Neural cell (in vitro differentiated cells): Measurements from ENCODE around the gene NDUFAF5. TPM values are rescaled to one million over a fixed set of nuclear protein-coding genes. Genes with fewer than 3 reads are reported as not detected.

Experiments
- H2AFZ ChIP-seq: fragments of 200-600, 300-800 bp; sonication (generic), shearing (Covaris generic); 2 replicates; pipeline ENCODE4 v1.6.0; 2014; ENCODE audit warnings: low read depth, mild to moderate bottlenecking, antibody characterized with exemption, low read length, moderate library complexity
- H3F3A ChIP-seq: fragments of 200-600 bp; shearing (Covaris generic); 2 replicates; pipeline ENCODE4 v1.6.1; 2016; ENCODE audit warnings: mild to moderate bottlenecking, moderate library complexity, mixed read lengths, antibody characterized with exemption, low read length; ENCODE audit not compliant: insufficient read depth, poor library complexity, severe bottlenecking
- H3K27ac ChIP-seq: fragments of 200-600, 300-800 bp; sonication (generic), shearing (Covaris generic); 2 replicates; pipeline ENCODE4 v1.5.1; 2014; ENCODE audit warnings: mild to moderate bottlenecking, low read length, moderate library complexity
- H3K27me3 ChIP-seq: fragments of 300-800, 200-600 bp; sonication (generic), shearing (Covaris generic); 2 replicates; pipeline ENCODE4 v1.6.0; 2014; ENCODE audit warnings: mild to moderate bottlenecking, low read depth, low read length, moderate library complexity; ENCODE audit not compliant: insufficient read depth
- H3K36me3 ChIP-seq: fragments of 300-800, 200-600 bp; sonication (generic), shearing (Covaris generic); 2 replicates; pipeline ENCODE4 v1.5.1; 2014; ENCODE audit warnings: mild to moderate bottlenecking, antibody characterized with exemption, low read length, moderate library complexity; ENCODE audit not compliant: insufficient read depth
- H3K4me2 ChIP-seq: fragments of 300-800, 200-600 bp; sonication (generic), shearing (Covaris generic); 2 replicates; pipeline ENCODE4 v1.6.0; 2014; ENCODE audit warnings: mild to moderate bottlenecking, low read length
- H3K4me3 ChIP-seq: fragments of 300-800, 200-600 bp; sonication (generic), shearing (Covaris generic); 2 replicates; pipeline ENCODE4 v1.5.1; 2014; ENCODE audit warnings: mild to moderate bottlenecking, low read length, moderate library complexity
- H3K79me2 ChIP-seq: fragments of 200-600 bp; shearing (Covaris generic); replicated peaks from 2 replicates; pipeline ENCODE4 v1.6.0; 2014; ENCODE audit warnings: mild to moderate bottlenecking, low read length, moderate library complexity; ENCODE audit not compliant: insufficient read depth
- H3K9ac ChIP-seq: fragments of 300-800, 200-600 bp; sonication (generic), shearing (Covaris generic); 2 replicates; pipeline ENCODE4 v1.6.1; 2016; ENCODE audit warnings: mild to moderate bottlenecking, low read length, mixed read lengths
- H3K9me2 ChIP-seq: fragments of 200-600 bp; shearing (Covaris generic); 2 replicates; pipeline ENCODE4 v1.6.1; 2016; ENCODE audit warnings: mild to moderate bottlenecking, low read length, mixed read lengths; ENCODE audit not compliant: insufficient read depth
- H3K9me3 ChIP-seq: fragments of 200-600, 300-800 bp; sonication (generic), shearing (Covaris generic); 2 replicates; pipeline ENCODE4 v1.6.1; 2016; ENCODE audit warnings: mild to moderate bottlenecking, mixed run types, low read length, moderate library complexity, mixed read lengths
- H4K20me1 ChIP-seq: fragments of 200-600 bp; shearing (Covaris generic); 2 replicates; pipeline ENCODE4 v1.6.1; 2016; ENCODE audit warnings: mild to moderate bottlenecking, mixed run types; ENCODE audit not compliant: insufficient read depth
- EP300 ChIP-seq: fragments of 450-650 bp; conservative IDR thresholded peaks from 2 replicates; pipeline ENCODE4 v1.6.1; 2014; ENCODE audit warnings: antibody characterized with exemption, mild to moderate bottlenecking, moderate library complexity; ENCODE audit not compliant: poor library complexity, severe bottlenecking
- EZH2 ChIP-seq: fragments of 200-600, 300-800 bp; shearing (Covaris generic), sonication (generic); IDR thresholded peaks from 2 replicates; pipeline ENCODE4 v1.6.1; 2014; ENCODE audit warnings: antibody characterized with exemption, low read length, borderline replicate concordance, mild to moderate bottlenecking; ENCODE audit not compliant: insufficient read depth, poor library complexity, severe bottlenecking
- MXI1 ChIP-seq: fragments of 450-650 bp; conservative IDR thresholded peaks from 2 replicates; pipeline ENCODE4 v1.6.1; 2014; ENCODE audit warnings: antibody characterized with exemption, mild to moderate bottlenecking; ENCODE audit not compliant: poor library complexity, severe bottlenecking
- POLR2AphosphoS5 ChIP-seq: IDR thresholded peaks from 2 replicates; pipeline ENCODE4 v1.6.1; 2012
- RAD21 ChIP-seq: fragments of 450-650 bp; conservative IDR thresholded peaks from 2 replicates; pipeline ENCODE4 v1.6.1; 2014; ENCODE audit warnings: antibody characterized with exemption, mild to moderate bottlenecking, moderate library complexity
- SMC3 ChIP-seq: fragments of 450-650 bp; conservative IDR thresholded peaks from 2 replicates; pipeline ENCODE4 v1.6.1; 2014; ENCODE audit warnings: antibody characterized with exemption, mild to moderate bottlenecking, moderate library complexity; ENCODE audit not compliant: poor library complexity
- TAF1 ChIP-seq: IDR thresholded peaks from 2 replicates; pipeline ENCODE4 v1.6.1; 2012; ENCODE audit warnings: low read depth
- polyA plus RNA-seq: library from polyadenylated mRNA; depleted of rRNA; stranded (reverse); fragments of >200 nt; gene quantifications from 2 replicates; pipeline ENCODE4 v1.2.3, GENCODE V29; 2014
- TF ChIP-seq, protein P1 (sequence below): fragments of 450-650 bp; IDR thresholded peaks from 2 replicates; pipeline ENCODE4 v1.5.1; 2014; ENCODE audit warnings: antibody characterized with exemption, mild to moderate bottlenecking, moderate library complexity; ENCODE audit not compliant: poor library complexity, severe bottlenecking
- TF ChIP-seq, protein P2 (sequence below): IDR thresholded peaks from 2 replicates; pipeline ENCODE4 v1.6.1; 2012; ENCODE audit warnings: borderline replicate concordance

Gene NDUFAF5
- polyA plus RNA-seq, 1 donor from 2014 or later = 103 TPM

DNA sequence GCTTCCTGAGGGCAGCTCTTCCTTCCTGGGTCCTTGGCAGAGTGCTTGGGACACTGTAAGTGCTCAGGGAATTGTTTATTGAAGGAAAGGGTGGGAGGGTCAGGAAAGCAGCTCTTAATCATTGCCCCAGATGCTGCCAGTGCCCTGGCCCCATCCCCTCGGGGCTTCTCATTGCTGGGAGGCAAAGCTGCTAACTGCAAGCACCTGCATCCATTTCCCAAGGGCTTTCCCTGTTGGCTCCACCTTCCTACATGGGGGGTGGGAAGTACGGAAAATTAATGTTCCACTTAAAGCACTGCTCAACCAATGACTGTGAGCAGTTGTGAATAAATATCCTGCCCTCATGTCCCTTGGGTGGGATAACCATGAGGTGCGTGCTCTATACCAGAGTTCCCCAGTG lies 56.4 kb downstream of the NDUFAF5 start:
- H3K4me2 ChIP-seq = no peak overlapping the region
- H3K27ac ChIP-seq = no peak overlapping the region
- H3F3A ChIP-seq = no peaks in the 10 kb centered on the region
- H3K9me2 ChIP-seq = no peaks in the 10 kb centered on the region
- H3K36me3 ChIP-seq = no peaks in the 10 kb centered on the region
- no peaks in the 10 kb centered on the region for H3K79me2 ChIP-seq
- H3K27me3 ChIP-seq = no peaks in the 10 kb centered on the region
- no peak overlapping the region for H3K4me3 ChIP-seq
- TF ChIP-seq, protein P1, sequence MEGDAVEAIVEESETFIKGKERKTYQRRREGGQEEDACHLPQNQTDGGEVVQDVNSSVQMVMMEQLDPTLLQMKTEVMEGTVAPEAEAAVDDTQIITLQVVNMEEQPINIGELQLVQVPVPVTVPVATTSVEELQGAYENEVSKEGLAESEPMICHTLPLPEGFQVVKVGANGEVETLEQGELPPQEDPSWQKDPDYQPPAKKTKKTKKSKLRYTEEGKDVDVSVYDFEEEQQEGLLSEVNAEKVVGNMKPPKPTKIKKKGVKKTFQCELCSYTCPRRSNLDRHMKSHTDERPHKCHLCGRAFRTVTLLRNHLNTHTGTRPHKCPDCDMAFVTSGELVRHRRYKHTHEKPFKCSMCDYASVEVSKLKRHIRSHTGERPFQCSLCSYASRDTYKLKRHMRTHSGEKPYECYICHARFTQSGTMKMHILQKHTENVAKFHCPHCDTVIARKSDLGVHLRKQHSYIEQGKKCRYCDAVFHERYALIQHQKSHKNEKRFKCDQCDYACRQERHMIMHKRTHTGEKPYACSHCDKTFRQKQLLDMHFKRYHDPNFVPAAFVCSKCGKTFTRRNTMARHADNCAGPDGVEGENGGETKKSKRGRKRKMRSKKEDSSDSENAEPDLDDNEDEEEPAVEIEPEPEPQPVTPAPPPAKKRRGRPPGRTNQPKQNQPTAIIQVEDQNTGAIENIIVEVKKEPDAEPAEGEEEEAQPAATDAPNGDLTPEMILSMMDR = no peak
- TF ChIP-seq MXI1 (no peak), POLR2AphosphoS5 (no peak), EP300 (no peak), SMC3 (no peak), EZH2 (no peak), RAD21 (no peak), TAF1 (no peak)
- TF ChIP-seq, protein P2, sequence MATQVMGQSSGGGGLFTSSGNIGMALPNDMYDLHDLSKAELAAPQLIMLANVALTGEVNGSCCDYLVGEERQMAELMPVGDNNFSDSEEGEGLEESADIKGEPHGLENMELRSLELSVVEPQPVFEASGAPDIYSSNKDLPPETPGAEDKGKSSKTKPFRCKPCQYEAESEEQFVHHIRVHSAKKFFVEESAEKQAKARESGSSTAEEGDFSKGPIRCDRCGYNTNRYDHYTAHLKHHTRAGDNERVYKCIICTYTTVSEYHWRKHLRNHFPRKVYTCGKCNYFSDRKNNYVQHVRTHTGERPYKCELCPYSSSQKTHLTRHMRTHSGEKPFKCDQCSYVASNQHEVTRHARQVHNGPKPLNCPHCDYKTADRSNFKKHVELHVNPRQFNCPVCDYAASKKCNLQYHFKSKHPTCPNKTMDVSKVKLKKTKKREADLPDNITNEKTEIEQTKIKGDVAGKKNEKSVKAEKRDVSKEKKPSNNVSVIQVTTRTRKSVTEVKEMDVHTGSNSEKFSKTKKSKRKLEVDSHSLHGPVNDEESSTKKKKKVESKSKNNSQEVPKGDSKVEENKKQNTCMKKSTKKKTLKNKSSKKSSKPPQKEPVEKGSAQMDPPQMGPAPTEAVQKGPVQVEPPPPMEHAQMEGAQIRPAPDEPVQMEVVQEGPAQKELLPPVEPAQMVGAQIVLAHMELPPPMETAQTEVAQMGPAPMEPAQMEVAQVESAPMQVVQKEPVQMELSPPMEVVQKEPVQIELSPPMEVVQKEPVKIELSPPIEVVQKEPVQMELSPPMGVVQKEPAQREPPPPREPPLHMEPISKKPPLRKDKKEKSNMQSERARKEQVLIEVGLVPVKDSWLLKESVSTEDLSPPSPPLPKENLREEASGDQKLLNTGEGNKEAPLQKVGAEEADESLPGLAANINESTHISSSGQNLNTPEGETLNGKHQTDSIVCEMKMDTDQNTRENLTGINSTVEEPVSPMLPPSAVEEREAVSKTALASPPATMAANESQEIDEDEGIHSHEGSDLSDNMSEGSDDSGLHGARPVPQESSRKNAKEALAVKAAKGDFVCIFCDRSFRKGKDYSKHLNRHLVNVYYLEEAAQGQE = no peak
- H4K20me1 ChIP-seq = no peaks in the 10 kb centered on the region
- no peak overlapping the region for H2AFZ ChIP-seq
- H3K9ac ChIP-seq = no peak overlapping the region
- H3K9me3 ChIP-seq = no peaks in the 10 kb centered on the region

DNA sequence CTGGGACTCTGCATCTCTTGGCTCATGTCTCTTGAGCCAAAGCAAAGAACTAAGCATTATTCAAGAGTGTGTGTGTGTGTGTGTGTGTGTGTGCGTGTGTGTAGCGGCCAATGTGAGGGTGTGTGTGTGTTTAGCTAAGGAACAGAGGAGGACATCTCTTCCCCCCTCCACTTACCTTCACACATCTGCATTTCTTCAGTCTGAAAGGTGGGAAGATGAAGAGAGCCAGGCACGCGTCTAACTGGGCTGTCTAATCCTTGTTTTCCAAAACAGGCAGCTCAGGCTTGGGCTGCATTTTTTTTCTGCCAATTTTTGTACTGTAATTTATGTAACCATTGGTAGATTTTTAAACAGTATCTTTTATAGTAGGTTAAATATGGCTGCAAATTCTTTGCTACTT lies 59.5 kb downstream of the NDUFAF5 start:
- TF ChIP-seq EP300 (no peak), SMC3 (no peak)
- Histone ChIP-seq H3K9ac (no peak overlapping the region), H3K4me2 (no peak overlapping the region), H2AFZ (no peak overlapping the region), H3K79me2 (no peaks in the 10 kb centered on the region), H3K4me3 (no peak overlapping the region), H3F3A (no peaks in the 10 kb centered on the region), H3K27me3 (no peaks in the 10 kb centered on the region), H4K20me1 (no peaks in the 10 kb centered on the region), H3K9me2 (no peaks in the 10 kb centered on the region), H3K36me3 (no peaks in the 10 kb centered on the region), H3K27ac (no peak overlapping the region), H3K9me3 (no peaks in the 10 kb centered on the region)

DNA sequence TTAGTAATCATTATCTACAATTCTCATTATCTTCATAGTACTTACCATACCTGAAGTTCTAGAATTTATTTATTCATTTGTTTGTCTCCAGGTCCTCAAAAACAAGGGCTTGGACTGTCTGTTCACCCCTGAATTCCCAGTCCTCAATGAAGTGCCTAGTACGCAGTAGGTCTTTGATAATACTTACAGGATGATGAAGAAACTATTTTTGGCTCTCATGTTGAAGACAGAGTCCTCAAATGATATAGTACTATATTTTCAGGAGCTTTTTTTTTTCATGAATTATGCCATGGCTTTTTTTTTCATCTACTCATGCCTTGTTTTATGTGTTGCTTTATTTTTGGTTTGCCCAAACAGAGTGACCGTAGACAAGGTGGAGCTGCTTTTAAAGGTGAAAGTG lies 66.5 kb downstream of the NDUFAF5 start:
- H3F3A ChIP-seq = no peaks in the 10 kb centered on the region
- TF ChIP-seq EP300 (no peak), RAD21 (no peak), POLR2AphosphoS5 (no peak), SMC3 (no peak), MXI1 (no peak), EZH2 (no peak), TAF1 (no peak)
- TF ChIP-seq, protein P2 = no peak
- TF ChIP-seq, protein P1 = no peak
- H3K27me3 ChIP-seq = no peaks in the 10 kb centered on the region
- no peaks in the 10 kb centered on the region for H4K20me1 ChIP-seq
- H3K36me3 ChIP-seq = no peaks in the 10 kb centered on the region
- no peak overlapping the region for H3K4me3 ChIP-seq
- no peaks in the 10 kb centered on the region for H3K9me2 ChIP-seq
- H2AFZ ChIP-seq = no peak overlapping the region
- H3K9me3 ChIP-seq = no peaks in the 10 kb centered on the region
- no peak overlapping the region for H3K4me2 ChIP-seq
- H3K27ac ChIP-seq = no peak overlapping the region
- H3K79me2 ChIP-seq = no peaks in the 10 kb centered on the region
- H3K9ac ChIP-seq = no peak overlapping the region
